Posterior vena cava (tissue), 2 donors: ENCODE measurements around the gene HTRA1. TPM values are rescaled to one million over a fixed set of nuclear protein-coding genes. Genes with fewer than 3 reads are reported as not detected.
A peak's percentile ranks its signal among the peaks of the same experiment; 100 is the strongest.

Experiments used
- DNase-seq: peaks from one replicate; pipeline ENCODE4 v3.0.0-alpha.2; 2020; ENCODE audit warnings: low spot score
- intact Hi-C, 2 donors: fragments of 100-400 bp; cut with DNase I; formaldehyde crosslinking; loops; one replicate each; pipeline versions ENCODE4 v1.14.1 to v1.14.2; 2022 to 2023
- long read RNA-seq, 2 donors: library from polyadenylated mRNA; unstranded; transcript quantifications; one replicate each; pipeline ENCODE4 v2.0.0, GENCODE V29; 2020 to 2021
- total RNA-seq, 2 donors: library from RNA; stranded (reverse); fragmentation: NEBNext Ultra II Directional; extraction: Animal tissue kit (Norgen Biotek cat#: 25700); gene quantifications; one replicate each; pipeline ENCODE4 v1.2.1, GENCODE V29; 2021
- donor health status: DM: yes; HTN: yes; CAD: no.
- donor health status: DM: yes; HTN: yes; CAD: no.

The HTRA1 gene
- 100 to 1,000 TPM; 152 to 276 TPM for total RNA-seq
- long read RNA-seq, donor 1, transcript HTRA1-202 (6 exons, 1,214 nt), result minor isoform, 14 of 160 reads
- long read RNA-seq, donor 1, transcript HTRA1-201 (9 exons, 2,120 nt), result major isoform, 132 of 160 reads
- long read RNA-seq, donor 1, partial matches to known transcripts, result 11 of 160 reads
- long read RNA-seq, donor 1, other reads (novel, unspliced or antisense), result 3 of 160 reads
- long read RNA-seq, donor 2, transcript HTRA1-202 (6 exons, 1,214 nt), result major isoform, 15 of 37 reads
- long read RNA-seq, donor 2, transcript HTRA1-201 (9 exons, 2,120 nt), result minor isoform, 8 of 37 reads
- long read RNA-seq, donor 2, partial matches to known transcripts, result 14 of 37 reads
- long read RNA-seq, donor 2, other reads (novel, unspliced or antisense), result 0 of 37 reads

- peak; percentile 92 for DNase-seq
- intact Hi-C loops, result loop anchor here in 1 of 2 donors (5.0 to 10.0 kb wide), 2 partner anchors 41 to 103 kb away; partner anchors contain the start of gene DMBT1
These were observed at the start of gene HTRA1 for GRCh38 chr10:122461367-122461728. TSS of gene HTRA1 (plus strand) at chr10:122461553. CDS start at chr10:122461653, 100 bp downstream.

GRCh38 chr10:122413327-122413726, 48.0 kb upstream of the HTRA1 start:
- intact Hi-C loops, result no loop called here
- no peak for DNase-seq

- intact Hi-C loops, result no loop called here
- no peak for DNase-seq
These were observed 43.7 kb upstream of the HTRA1 start for GRCh38 chr10:122417667-122418066.

GRCh38 chr10:122419016-122419415, 42.3 kb upstream of the HTRA1 start:
- DNase-seq, result no peak
- intact Hi-C loops, result no loop called here

- no peak for DNase-seq
- intact Hi-C loops, result no loop called here
These were observed 41.3 kb upstream of the HTRA1 start for GRCh38 chr10:122419876-122420623.

GRCh38 chr10:122420624-122421007, 40.7 kb upstream of the HTRA1 start:
- intact Hi-C loops, result no loop called here
- DNase-seq, result no peak

- intact Hi-C loops, result no loop called here
- DNase-seq, result no peak
These were observed 40.2 kb upstream of the HTRA1 start for GRCh38 chr10:122421054-122421625.

GRCh38 chr10:122421742-122422141, 39.6 kb upstream of the HTRA1 start:
- intact Hi-C loops, result no loop called here

GRCh38 chr10:122422266-122422989, 38.9 kb upstream of the HTRA1 start:
- intact Hi-C loops, result no loop called here
- no peak for DNase-seq

More at GRCh38 chr10:122421742-122422141, 39.6 kb upstream of the HTRA1 start:
- DNase-seq, result no peak

GRCh38 chr10:122424059-122424458, 37.3 kb upstream of the HTRA1 start:
- intact Hi-C loops, result no loop called here
- no peak for DNase-seq

GRCh38 chr10:122426829-122427228, 34.5 kb upstream of the HTRA1 start:
- intact Hi-C loops, result no loop called here
- DNase-seq, result no peak

- intact Hi-C loops, result no loop called here
- DNase-seq, result no peak
These were observed 34.1 kb upstream of the HTRA1 start for GRCh38 chr10:122427280-122427679.

- intact Hi-C loops, result loop anchor here in 1 of 2 donors (5.0 to 10.0 kb wide), 2 partner anchors 91 to 138 kb away; no protein-coding TSS in a partner anchor
- no peak for DNase-seq
These were observed 26.0 kb upstream of the HTRA1 start for GRCh38 chr10:122435212-122435827.

- intact Hi-C loops, result loop anchor here in 1 of 2 donors (10.0 kb wide), 1 partner anchor 113 kb away; no protein-coding TSS in a partner anchor
- no peak for DNase-seq
These were observed 19.4 kb upstream of the HTRA1 start for GRCh38 chr10:122441961-122442360.

GRCh38 chr10:122445469-122445868, 15.9 kb upstream of the HTRA1 start:
- no peak for DNase-seq
- intact Hi-C loops, result loop anchor here in 1 of 2 donors (10.0 kb wide), 1 partner anchor 109 kb away; no protein-coding TSS in a partner anchor

- intact Hi-C loops, result loop anchor here in 1 of 2 donors (10.0 kb wide), 1 partner anchor 109 kb away; no protein-coding TSS in a partner anchor
- no peak for DNase-seq
These were observed 15.4 kb upstream of the HTRA1 start for GRCh38 chr10:122445904-122446303.

GRCh38 chr10:122446668-122447423, 14.5 kb upstream of the HTRA1 start:
- no peak for DNase-seq
- intact Hi-C loops, result loop anchor here in 1 of 2 donors (10.0 kb wide), 1 partner anchor 108 kb away; no protein-coding TSS in a partner anchor

GRCh38 chr10:122448600-122448999, 12.8 kb upstream of the HTRA1 start:
- intact Hi-C loops, result loop anchor here in 1 of 2 donors (10.0 kb wide), 1 partner anchor 106 kb away; no protein-coding TSS in a partner anchor
- DNase-seq, result no peak
